Heart right ventricle (tissue), 16 donors: ENCODE measurements around the gene KATNBL1. TPM values are rescaled to one million over a fixed set of nuclear protein-coding genes. Genes with fewer than 3 reads are reported as not detected.
A peak's percentile ranks its signal among the peaks of the same experiment; 100 is the strongest.

Experiments
- ATAC-seq, 8 donors: fragments of 200-7000 bp; cut with Tn5 transposase; one replicate each; pipeline ENCODE4 v1.9.1; 2020; ENCODE audit warnings: mild to moderate bottlenecking in 8 of 8, moderate library complexity in 8 of 8, moderate number of reproducible peaks in 1 of 8
- DNase-seq, 2 donors: peaks; one replicate each; pipeline ENCODE4 v3.0.0-alpha.2; 2020
- H3K27ac ChIP-seq, 10 donors: fragments of 200-600 bp; sonication (generic) in 2 of 10; one replicate each; pipeline versions ENCODE4 v1.5.0 to v1.8.0; 2020 to 2022; ENCODE audit warnings: mild to moderate bottlenecking in 3 of 10
- H3K27me3 ChIP-seq, 7 donors: fragments of 200-600 bp; one replicate each; pipeline ENCODE4 v1.8.0; 2021 to 2022; ENCODE audit warnings: mild to moderate bottlenecking in 2 of 7
- H3K36me3 ChIP-seq, 9 donors: fragments of 200-600 bp; sonication (generic) in 1 of 9; one replicate each; pipeline versions ENCODE4 v1.5.0 to v1.8.0; 2020 to 2022; ENCODE audit warnings: mild to moderate bottlenecking in 2 of 9
- H3K4me1 ChIP-seq, 9 donors: fragments of 200-600 bp; sonication (generic) in 1 of 9; one replicate each; pipeline versions ENCODE4 v1.5.0 to v1.8.0; 2020 to 2022; ENCODE audit warnings: mild to moderate bottlenecking in 4 of 9
- H3K4me3 ChIP-seq, 10 donors: fragments of 200-600 bp; sonication (generic) in 2 of 10; one replicate each; pipeline versions ENCODE4 v1.5.0 to v1.8.0; 2020 to 2022; ENCODE audit warnings: mild to moderate bottlenecking in 7 of 10, moderate library complexity in 2 of 10
- H3K9me3 ChIP-seq, 11 donors: fragments of 200-600 bp in 10 of 11; sonication (generic) in 2 of 11; one replicate each; pipeline versions ENCODE4 v1.5.0 to v1.8.0; 2013 to 2022; ENCODE audit warnings: mild to moderate bottlenecking in 2 of 11, control low read depth in 1 of 11, moderate library complexity in 1 of 11
- CTCF ChIP-seq, 9 donors: fragments of 200-600 bp; sonication (generic) in 2 of 9; IDR thresholded peaks; one replicate each; pipeline versions ENCODE4 v1.5.0 to v1.8.0; 2021 to 2022; ENCODE audit warnings: antibody characterized with exemption in 9 of 9, mild to moderate bottlenecking in 5 of 9, moderate library complexity in 1 of 9
- WGBS, 2 donors: extraction: QIAGEN DNeasy Blood & Tissue Kit; methylation state at CpG; one replicate each; pipeline ENCODE4 v1.1.7; 2013; ENCODE audit warnings: inconsistent platforms in 1 of 2; 5-methylcytosine and 5-hydroxymethylcytosine counted together
- intact Hi-C, 10 donors: fragments of 100-400 bp; cut with DNase I; formaldehyde crosslinking; loops; one replicate each; pipeline versions ENCODE4 v1.11.1 to v1.14.2; 2022
- long read RNA-seq, 3 donors: library from polyadenylated mRNA; unstranded; transcript quantifications; one replicate each; pipeline ENCODE4 v2.0.0, GENCODE V29; 2020 to 2021
- polyA plus RNA-seq, 2 donors: library from polyadenylated mRNA; stranded (reverse); fragments of 200-250 nt; gene quantifications; one replicate each; pipeline ENCODE4 v1.2.3, GENCODE V29; 2013
- total RNA-seq, 10 donors: library from RNA; stranded (reverse); fragmentation: NEBNext Ultra II Directional in 3 of 10; extraction: Animal tissue kit (Norgen Biotek cat#: 25700) in 3 of 10; gene quantifications; one replicate each; pipeline versions ENCODE4 v1.2.1 to v1.2.4, GENCODE V29; 2021 to 2023
- donor health status: Arrhythmogenic right ventricular cardiomyopathy.
- donor health status: ischemic (EF 13 %, LVEDD 7.1; RV severe dilation, severe dysfunction).
- donor health status: healthy with polysubstance abuse.
- donor health status: DM: no; HTN: yes; CAD: no.
- donor health status: DM: no; HTN: no; CAD: no.
- donor health status: ischemic (EF 25% LVEDD 6.9; RV normal size, moderate dysfunction).
- donor health status: ischemic (EF 25% LVEDD 5.7; RV mildly dilated, moderate dysfunction).
- donor health status: healthy.
- donor health status: DM: yes; HTN: yes; CAD: no.
- donor health status: Ischemic cardiomyopathy.
- donor health status: ischemic (EF 35%, LVEDD 5.7; RV mildly dilated, moderate dysfunction).
- donor health status: nonischemic (EF 11% LVEDD 7.7; RV severe dilation, severe dysfunction).
- donor health status: DM: yes; HTN: yes; CAD: no.
- donor health status: PGD.
- donor health status: ischemic (EF 29% LVEDD 5.4; RV normal size, mild dysfunction).
- donor health status: nonischemic (EF 23%, LVEDD 6.1; RV moderate dilation, normal function).

The KATNBL1 gene
- 10 to 100 TPM; 11.5 to 20.2 (median 17.4) TPM for total RNA-seq
- polyA plus RNA-seq: 10 to 100 TPM; 10.6 to 41.6 TPM
- long read RNA-seq, donor 1, transcript KATNBL1-201 (10 exons, 2,723 nt): major isoform, 9 of 16 reads
- long read RNA-seq, donor 1, partial matches to known transcripts: 0 of 16 reads
- long read RNA-seq, donor 1, other reads (novel, unspliced or antisense): 7 of 16 reads
- long read RNA-seq, donor 2, transcript KATNBL1-201 (10 exons, 2,723 nt): major isoform, 11 of 19 reads
- long read RNA-seq, donor 2, partial matches to known transcripts: 0 of 19 reads
- long read RNA-seq, donor 2, other reads (novel, unspliced or antisense): 5 of 19 reads
- long read RNA-seq, donor 3, transcript KATNBL1-201 (10 exons, 2,723 nt): major isoform, 42 of 62 reads
- long read RNA-seq, donor 3, partial matches to known transcripts: 5 of 62 reads
- long read RNA-seq, donor 3, other reads (novel, unspliced or antisense): 12 of 62 reads

- peak within 1 kb of the TSS; percentile 46 to 90 (median 68) for H3K4me3 ChIP-seq
- intact Hi-C loops: loop anchor here (1.0 to 10.0 kb wide), 9 partner anchors 15 to 149 kb away; partner anchors contain the start of genes EMC7 (in 2 of the 10) and PGBD4 (in 2 of the 10)
- peaks cover 0 to 7% (median 0%) of the 10 kb centered on the region in 9 donors for H3K36me3 ChIP-seq
- no peaks in the 10 kb centered on the region for H3K27me3 ChIP-seq
- peaks cover 7 to 25% (median 13%) of the 10 kb centered on the region in 9 donors for H3K4me1 ChIP-seq
- peak within 1 kb of the TSS; percentile 5 to 90 (median 82) for H3K27ac ChIP-seq
- ATAC-seq (peak; percentile 99 to 100 (median 100)), DNase-seq (peak; percentile 97 to 99)
- WGBS, 2 donors: 0 to 1% methylated on average over 77 to 81 of the region's 81 CpGs
- TF ChIP-seq CTCF (IDR thresholded peaks at IDR 0.05): peak; percentile 92 to 98 (median 96)
- H3K9me3 ChIP-seq: no peaks in the 10 kb centered on the region
These were observed at the start of gene KATNBL1 for GRCh38 chr15:34209421-34210282. Gene KATNBL1, minus strand, starts transcription at chr15:34210096. Its CDS starts 46,420 bp downstream, at chr15:34163676.

GRCh38 chr15:34259566-34259965 lies 49.7 kb upstream of the KATNBL1 start:
- intact Hi-C loops: loop anchor here in 2 of 10 donors (5.0 to 10.0 kb wide), 2 partner anchors 75 to 78 kb away; partner anchors contain the start of gene SLC12A6 (in 2 of the 2)
- Histone ChIP-seq H3K4me3 (no peak overlapping the region), H3K36me3 (peaks cover 0 to 57% (median 8%) of the 10 kb centered on the region in 9 donors), H3K27ac (peak overlapping the region in 9 of 10 donors; percentile 39 to 78 (median 51)), H3K9me3 (no peaks in the 10 kb centered on the region), H3K4me1 (peaks cover 0 to 31% (median 6%) of the 10 kb centered on the region in 9 donors), H3K27me3 (no peaks in the 10 kb centered on the region)
- WGBS, 2 donors: 36 to 52% methylated on average over 3 of the region's 3 CpGs
- DNase-seq (peak in 1 of 2 donors; percentile 33), ATAC-seq (peak; percentile 54 to 93 (median 88))
- no peak for TF ChIP-seq CTCF (IDR thresholded peaks at IDR 0.05)

GRCh38 chr15:34258151-34258550 lies 48.3 kb upstream of the KATNBL1 start:
- Histone ChIP-seq H3K36me3 (peaks cover 0 to 71% (median 21%) of the 10 kb centered on the region in 9 donors), H3K27me3 (no peaks in the 10 kb centered on the region), H3K4me1 (peaks cover 0 to 31% (median 6%) of the 10 kb centered on the region in 9 donors), H3K9me3 (no peaks in the 10 kb centered on the region), H3K4me3 (no peak overlapping the region), H3K27ac (peak overlapping the region in 6 of 10 donors; percentile 39 to 78 (median 62))
- intact Hi-C loops: loop anchor here in 2 of 10 donors (5.0 to 10.0 kb wide), 2 partner anchors 77 to 79 kb away; partner anchors contain the start of gene SLC12A6 (in 2 of the 2)
- WGBS, 2 donors: 69 to 84% methylated on average over 2 of the region's 2 CpGs
- DNase-seq (no peak), ATAC-seq (no peak)
- no peak for TF ChIP-seq CTCF (IDR thresholded peaks at IDR 0.05)
